HG02970 (cell line): ENCODE data around the gene PGGT1B.

Experiments used
- ATAC-seq: cut with Tn5 transposase; IDR thresholded peaks from one replicate; pipeline ENCODE4 v1.9.1; 2021; ENCODE audit warnings: mild to moderate bottlenecking, moderate library complexity, moderate number of reproducible peaks; ENCODE audit not compliant: unreplicated experiment, low FRiP score

Gene PGGT1B

GRCh38 chr5:115186794-115187193 is 75.9 kb downstream of the PGGT1B start:
- no peak for ATAC-seq

GRCh38 chr5:115184770-115185169 is 77.9 kb downstream of the PGGT1B start:
- ATAC-seq: no peak

GRCh38 chr5:115181757-115182156 is 80.9 kb downstream of the PGGT1B start:
- no peak for ATAC-seq

- no peak for ATAC-seq
These were observed 82.4 kb downstream of the PGGT1B start for GRCh38 chr5:115180165-115180709.

GRCh38 chr5:115179394-115180164 is 83.1 kb downstream of the PGGT1B start:
- no peak for ATAC-seq

- ATAC-seq: no peak
These were observed 83.7 kb downstream of the PGGT1B start for GRCh38 chr5:115179030-115179393.

- no peak for ATAC-seq
These were observed 91.7 kb downstream of the PGGT1B start for GRCh38 chr5:115170929-115171510.

- ATAC-seq: peak; percentile 43
These were observed 92.3 kb downstream of the PGGT1B start for GRCh38 chr5:115170134-115170928.

GRCh38 chr5:115169487-115170133 is 93.1 kb downstream of the PGGT1B start, which contains the start of gene TRIM36:
TSS of gene TRIM36 (minus strand) at chr5:115169908. CDS start at chr5:115169634, 274 bp downstream.
- ATAC-seq: peak; percentile 99

GRCh38 chr5:115168829-115169486 is 93.7 kb downstream of the PGGT1B start:
- peak; percentile 1 for ATAC-seq

GRCh38 chr5:115166744-115167393 is 95.8 kb downstream of the PGGT1B start:
- no peak for ATAC-seq

- ATAC-seq: no peak
These were observed 96.9 kb downstream of the PGGT1B start for GRCh38 chr5:115165790-115166189.

GRCh38 chr5:115160975-115161475 is 101.7 kb downstream of the PGGT1B start:
- ATAC-seq: no peak
